GM18867 (cell line): Measurements from ENCODE around the gene BAG5.
"Not testable (repeated sequence)": the region's sequence is repeated elsewhere in the genome, so short reads cannot be mapped to it uniquely, and the experiment has no call there.

ENCODE experiments used
- ATAC-seq: cut with Tn5 transposase; IDR thresholded peaks from one replicate; pipeline ENCODE4 v1.9.1; 2021; ENCODE audit warnings: mild to moderate bottlenecking, moderate library complexity; ENCODE audit not compliant: unreplicated experiment

BAG5 gene

DNA sequence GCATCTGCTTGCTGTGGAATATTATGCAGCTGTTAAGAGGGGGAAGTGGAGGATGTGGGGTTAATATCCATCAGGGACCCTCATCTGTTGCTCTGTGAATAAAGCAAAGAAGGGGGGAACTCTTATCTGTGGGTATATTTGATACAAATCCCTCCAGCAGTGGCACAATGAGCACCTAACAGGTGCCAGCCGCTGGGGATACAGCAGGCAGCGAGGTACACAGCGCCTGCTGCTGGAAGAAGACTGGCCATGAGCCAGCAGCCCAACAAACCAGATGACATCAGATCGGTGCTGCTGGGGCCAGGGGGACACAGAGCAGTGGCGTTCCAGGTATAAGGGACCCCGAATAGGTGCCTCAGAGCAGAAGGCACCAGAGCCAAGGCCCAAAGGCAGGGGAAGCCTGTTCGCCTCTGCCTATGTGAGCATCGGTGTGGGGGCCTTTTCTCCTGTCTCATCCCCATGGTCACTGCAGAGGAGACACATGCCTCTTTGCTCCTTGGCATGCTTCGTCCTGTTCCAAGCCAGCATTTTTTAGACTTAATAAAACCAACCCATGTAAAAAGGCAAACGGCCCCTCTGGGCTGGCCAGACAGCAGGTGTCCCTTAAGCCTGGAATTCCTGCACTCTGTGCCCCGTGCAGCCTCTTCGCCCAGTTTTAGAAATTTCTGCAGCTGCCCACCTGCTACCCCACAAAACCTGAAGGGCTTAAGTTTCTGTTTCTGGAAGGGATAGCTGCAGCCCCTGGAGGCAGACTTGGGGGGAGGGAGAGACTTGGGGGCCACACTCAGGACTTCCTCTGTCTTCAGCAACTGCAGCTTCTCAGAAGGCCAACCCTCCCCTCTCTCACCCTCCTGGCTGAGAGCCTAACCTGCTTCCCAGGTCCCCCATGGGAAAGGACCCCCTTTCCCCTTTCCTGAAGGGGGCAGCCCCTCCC is 38.2 kb downstream of the BAG5 start:
- ATAC-seq: no peak

- no peak for ATAC-seq
Measured at GRCh38 chr14:103523575-103523954, 38.9 kb downstream of the BAG5 start.

- no peak for ATAC-seq
Measured at GRCh38 chr14:103522649-103523574, 39.5 kb downstream of the BAG5 start, which contains the start of gene CKB. Gene CKB, minus strand, starts transcription at chr14:103522830. Its CDS starts 337 bp downstream, at chr14:103522493.

- no peak for ATAC-seq
Measured at GRCh38 chr14:103521951-103522563, 40.4 kb downstream of the BAG5 start.

GRCh38 chr14:103521438-103521950 is 41.0 kb downstream of the BAG5 start:
- ATAC-seq: no peak

DNA sequence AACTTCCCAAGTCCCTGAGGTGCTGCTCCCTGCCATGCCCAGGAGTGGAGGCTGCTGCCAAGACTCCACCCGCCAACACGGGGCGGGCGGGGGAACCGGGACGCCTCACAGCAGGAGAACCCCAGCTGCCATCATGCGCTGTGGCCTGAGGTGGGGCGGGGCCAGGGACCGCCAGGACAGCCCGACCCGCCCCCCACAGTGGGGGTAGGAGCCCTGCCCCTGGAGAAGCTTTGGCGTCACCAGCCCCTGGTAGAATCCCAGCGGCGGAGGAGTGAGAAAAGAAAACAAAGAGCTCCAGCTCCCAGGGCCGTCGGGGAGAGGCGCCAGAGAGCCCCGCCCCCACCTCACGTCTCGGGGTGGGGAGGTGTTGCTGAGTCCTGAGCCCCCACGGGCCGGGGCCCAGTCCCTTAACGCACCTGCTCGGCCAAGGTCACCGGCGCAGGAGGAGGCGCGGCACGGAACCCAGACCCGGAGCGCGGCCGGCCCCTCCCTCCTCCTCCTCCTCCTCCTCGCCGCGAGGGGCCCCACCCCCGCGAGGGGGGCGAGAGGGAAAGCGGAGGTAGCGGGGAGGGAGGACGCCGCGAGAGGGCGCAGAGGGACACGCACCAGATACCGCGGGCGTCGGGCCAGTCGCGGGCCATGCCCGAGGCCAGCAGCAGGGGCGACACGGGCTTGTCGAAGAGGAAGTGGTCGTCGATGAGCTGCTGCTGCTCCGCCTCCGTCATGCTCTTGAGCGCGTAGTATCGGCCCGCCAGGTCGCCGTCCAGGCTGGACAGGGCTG is 41.6 kb downstream of the BAG5 start:
- ATAC-seq: no peak

DNA sequence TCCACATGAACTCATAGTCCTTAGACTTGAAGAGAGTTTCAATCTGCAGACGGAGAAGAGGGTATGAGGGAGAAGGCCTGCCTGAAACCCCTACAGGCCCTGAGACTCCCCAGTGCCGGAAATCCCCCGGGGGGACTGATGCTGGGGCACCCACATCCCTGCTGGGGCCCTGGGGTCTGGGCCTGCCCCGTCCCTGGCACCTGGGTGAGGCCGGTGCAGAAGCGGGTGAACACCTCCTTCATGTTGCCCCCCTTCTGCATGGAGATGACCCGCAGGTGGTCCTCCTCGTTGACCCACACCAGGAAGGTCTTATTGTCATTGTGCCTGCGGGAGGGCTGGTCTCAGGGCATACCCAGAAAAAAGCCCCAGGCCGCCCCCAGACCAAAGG is 42.2 kb downstream of the BAG5 start:
- ATAC-seq: no peak

- no peak for ATAC-seq
Measured at GRCh38 chr14:103519837-103520212, 42.6 kb downstream of the BAG5 start.

GRCh38 chr14:103519043-103519836 is 43.2 kb downstream of the BAG5 start:
- ATAC-seq: no peak

GRCh38 chr14:103518422-103519042 is 43.9 kb downstream of the BAG5 start:
- no peak for ATAC-seq

DNA sequence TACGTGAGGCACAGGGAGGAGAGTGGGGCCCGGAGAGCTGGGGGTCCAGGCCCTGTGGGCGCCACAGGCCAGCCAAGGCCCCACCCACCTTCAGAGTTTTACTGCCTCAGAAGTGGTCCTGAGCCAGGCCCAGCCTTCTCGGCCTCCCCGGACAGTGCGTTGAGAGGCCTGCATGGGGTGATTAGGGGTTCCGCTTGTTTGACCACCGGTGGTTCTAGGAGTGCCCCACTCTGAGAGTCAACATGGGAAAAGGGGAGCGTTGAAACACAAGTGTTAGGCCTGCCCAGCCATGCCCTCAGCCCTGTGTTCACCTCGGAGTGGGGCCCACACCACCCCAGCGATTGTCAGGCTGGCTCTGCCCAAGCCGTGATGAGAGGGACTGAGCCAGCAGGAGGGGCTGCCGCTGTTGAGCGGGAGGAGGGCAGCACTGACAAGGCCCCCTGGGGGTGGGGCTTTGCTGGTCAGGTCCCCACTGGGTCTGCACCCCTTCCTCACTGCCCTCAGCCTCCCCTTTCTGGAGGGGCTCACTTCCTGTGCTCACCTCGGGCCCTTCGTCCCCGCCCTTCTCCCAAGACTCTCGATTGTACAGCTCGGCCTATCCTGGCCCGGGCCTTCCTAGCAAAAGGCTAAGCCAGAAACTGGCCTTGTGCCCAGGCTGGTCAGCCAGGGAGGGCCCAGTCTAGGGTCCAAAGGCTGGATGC is 44.6 kb downstream of the BAG5 start:
- ATAC-seq: no peak

DNA sequence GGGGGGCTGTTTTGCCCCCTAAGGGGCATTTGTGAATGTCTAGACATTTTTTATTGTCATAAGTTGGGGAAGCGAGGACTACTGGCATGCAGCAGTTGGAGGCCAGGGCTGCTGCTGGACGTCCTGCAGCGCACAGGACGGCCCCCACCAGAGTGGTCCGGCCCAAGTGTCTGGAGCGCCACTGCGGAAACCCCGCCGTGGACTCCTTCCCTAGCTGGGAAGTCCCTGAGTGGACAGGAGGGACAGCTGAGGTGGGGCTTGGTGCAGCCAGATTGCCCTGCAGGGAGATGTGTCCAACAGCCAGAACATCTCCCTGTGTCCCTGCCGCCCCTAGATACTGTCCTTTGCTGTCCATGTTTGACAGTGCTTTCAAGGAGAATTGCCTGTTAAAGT is 45.3 kb downstream of the BAG5 start:
- ATAC-seq: no peak

DNA sequence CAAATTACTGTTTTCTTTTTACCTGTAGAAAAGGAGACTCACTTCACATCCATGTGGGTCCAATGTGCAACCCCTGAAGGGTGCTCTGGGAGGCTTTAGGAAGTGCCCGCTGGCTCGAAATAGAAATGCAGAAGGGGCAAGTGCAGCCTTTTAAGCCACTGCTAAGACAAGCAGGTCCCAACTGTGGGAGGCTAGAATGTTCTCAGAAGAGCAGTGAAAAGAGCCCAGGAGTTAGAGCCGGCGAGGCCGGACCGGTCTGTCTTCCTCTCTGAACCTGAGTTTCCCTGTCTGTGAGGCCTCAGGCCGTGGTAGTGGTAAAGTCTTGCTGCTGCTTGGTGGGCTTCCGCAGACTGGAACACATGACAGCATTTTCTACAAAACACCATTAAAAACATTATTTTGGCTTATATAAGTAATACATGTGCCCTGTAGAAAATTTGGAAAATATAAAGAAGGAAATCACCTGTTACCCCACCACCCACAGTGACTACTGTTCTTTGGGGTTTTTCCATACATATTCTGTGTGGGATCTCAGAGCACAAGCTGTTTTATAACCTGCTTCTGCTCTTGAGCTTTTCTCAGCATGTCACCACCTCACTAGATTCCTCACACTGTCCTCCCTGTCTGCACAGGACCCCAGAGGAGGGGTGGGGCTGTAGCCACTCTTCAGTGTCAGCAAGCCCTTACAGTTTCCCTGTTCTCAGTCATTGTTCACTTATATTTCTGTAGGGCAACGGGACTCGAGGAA is 45.9 kb downstream of the BAG5 start:
- ATAC-seq: no peak

- no peak for ATAC-seq
Measured at GRCh38 chr14:103514596-103515421, 47.6 kb downstream of the BAG5 start.

- ATAC-seq: no peak
Measured at GRCh38 chr14:103512701-103513611, 49.5 kb downstream of the BAG5 start.

- ATAC-seq: not testable (repeated sequence)
Measured at GRCh38 chr14:103512180-103512579, 50.3 kb downstream of the BAG5 start.
